HEK293 (cell line): ENCODE results near the gene AKT3.

Source experiments
- SALL2 ChIP-seq: fragments of 450-650 bp; formaldehyde crosslinking; IDR thresholded peaks from 2 replicates; pipeline ENCODE4 v1.5.0; 2017; ENCODE audit warnings: missing biosample characterization, mild to moderate bottlenecking, missing genetic modification characterization, borderline replicate concordance
- TRIM28 ChIP-seq: IDR thresholded peaks from 2 replicates; pipeline ENCODE4 v1.6.1; 2011; ENCODE audit warnings: low read length, control low read depth, borderline replicate concordance
- ZNF138 ChIP-seq: fragments of 450-650 bp; formaldehyde crosslinking; IDR thresholded peaks from 2 replicates; pipeline ENCODE4 v1.5.1; 2016; ENCODE audit warnings: missing biosample characterization, missing genetic modification characterization, borderline replicate concordance
- ZNF140 ChIP-seq: fragments of 450-650 bp; formaldehyde crosslinking; IDR thresholded peaks from 2 replicates; pipeline ENCODE4 v1.5.1; 2016; ENCODE audit warnings: missing biosample characterization, missing genetic modification characterization
- ZNF174 ChIP-seq: fragments of 450-650 bp; formaldehyde crosslinking; IDR thresholded peaks from 2 replicates; pipeline ENCODE4 v1.5.0; 2017; ENCODE audit warnings: missing biosample characterization, mild to moderate bottlenecking, missing genetic modification characterization
- ZNF184 ChIP-seq: fragments of 450-650 bp; IDR thresholded peaks from 2 replicates; pipeline ENCODE4 v1.5.1; 2018; ENCODE audit warnings: missing biosample characterization, mild to moderate bottlenecking, missing genetic modification characterization
- ZNF585B ChIP-seq: fragments of 450-650 bp; formaldehyde crosslinking; IDR thresholded peaks from 2 replicates; pipeline ENCODE4 v1.5.1; 2016; ENCODE audit warnings: missing biosample characterization, missing genetic modification characterization
- ZNF610 ChIP-seq: fragments of 450-650 bp; formaldehyde crosslinking; IDR thresholded peaks from 2 replicates; pipeline ENCODE4 v1.5.1; 2016; ENCODE audit warnings: missing biosample characterization, missing genetic modification characterization, borderline replicate concordance
- ZNF629 ChIP-seq: fragments of 450-650 bp; formaldehyde crosslinking; IDR thresholded peaks from 2 replicates; pipeline ENCODE4 v1.5.1; 2017; ENCODE audit warnings: missing biosample characterization, missing genetic modification characterization
- TF ChIP-seq, protein P1 (sequence below): fragments of 450-650 bp; formaldehyde crosslinking; IDR thresholded peaks from 2 replicates; pipeline ENCODE4 v1.5.1; 2016; ENCODE audit warnings: missing biosample characterization, missing genetic modification characterization
- TF ChIP-seq, protein P2 (sequence below): fragments of 450-650 bp; formaldehyde crosslinking; IDR thresholded peaks from 2 replicates; pipeline ENCODE4 v1.5.1; 2016; ENCODE audit warnings: missing biosample characterization, missing genetic modification characterization
- TF ChIP-seq, protein P3 (sequence below): fragments of 450-650 bp; formaldehyde crosslinking; conservative IDR thresholded peaks from 2 replicates; pipeline ENCODE4 v1.5.1; 2016; ENCODE audit warnings: low read depth, missing biosample characterization, missing genetic modification characterization
- TF ChIP-seq, protein P4 (sequence below): fragments of 450-650 bp; formaldehyde crosslinking; IDR thresholded peaks from 2 replicates; pipeline ENCODE4 v1.5.1; 2016; ENCODE audit warnings: missing biosample characterization, missing genetic modification characterization

DNA sequence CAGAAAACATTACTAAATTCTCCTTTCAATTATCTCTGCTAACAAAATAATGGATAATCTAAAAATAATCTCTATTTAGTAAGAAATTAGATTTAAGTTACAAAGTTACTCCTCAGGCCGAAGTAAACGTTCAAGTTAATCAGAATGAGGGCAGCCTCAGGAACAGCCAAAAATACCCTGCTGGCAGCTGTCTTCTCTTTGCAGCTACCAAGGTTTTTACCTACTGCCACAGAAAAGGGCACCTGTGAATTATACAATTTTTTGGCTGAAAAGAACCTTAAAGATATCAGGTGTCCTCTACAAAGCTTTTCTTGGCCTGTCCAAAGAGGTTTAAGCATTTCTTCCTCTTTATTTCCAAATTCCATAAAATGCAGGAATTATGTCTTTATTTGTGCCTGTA, 84.4 kb downstream of the AKT3 start:
- TF ChIP-seq, protein P1, sequence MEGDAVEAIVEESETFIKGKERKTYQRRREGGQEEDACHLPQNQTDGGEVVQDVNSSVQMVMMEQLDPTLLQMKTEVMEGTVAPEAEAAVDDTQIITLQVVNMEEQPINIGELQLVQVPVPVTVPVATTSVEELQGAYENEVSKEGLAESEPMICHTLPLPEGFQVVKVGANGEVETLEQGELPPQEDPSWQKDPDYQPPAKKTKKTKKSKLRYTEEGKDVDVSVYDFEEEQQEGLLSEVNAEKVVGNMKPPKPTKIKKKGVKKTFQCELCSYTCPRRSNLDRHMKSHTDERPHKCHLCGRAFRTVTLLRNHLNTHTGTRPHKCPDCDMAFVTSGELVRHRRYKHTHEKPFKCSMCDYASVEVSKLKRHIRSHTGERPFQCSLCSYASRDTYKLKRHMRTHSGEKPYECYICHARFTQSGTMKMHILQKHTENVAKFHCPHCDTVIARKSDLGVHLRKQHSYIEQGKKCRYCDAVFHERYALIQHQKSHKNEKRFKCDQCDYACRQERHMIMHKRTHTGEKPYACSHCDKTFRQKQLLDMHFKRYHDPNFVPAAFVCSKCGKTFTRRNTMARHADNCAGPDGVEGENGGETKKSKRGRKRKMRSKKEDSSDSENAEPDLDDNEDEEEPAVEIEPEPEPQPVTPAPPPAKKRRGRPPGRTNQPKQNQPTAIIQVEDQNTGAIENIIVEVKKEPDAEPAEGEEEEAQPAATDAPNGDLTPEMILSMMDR: no peak
- TF ChIP-seq TRIM28 (no peak), SALL2 (tag by site-specific recombination) (no peak), ZNF184 (tag by site-specific recombination) (no peak), ZNF138 (tag by site-specific recombination) (no peak), ZNF585B (tag by site-specific recombination) (no peak), ZNF629 (no peak), ZNF174 (no peak), ZNF140 (no peak), ZNF610 (tag by site-specific recombination) (no peak)
- TF ChIP-seq, protein P2, sequence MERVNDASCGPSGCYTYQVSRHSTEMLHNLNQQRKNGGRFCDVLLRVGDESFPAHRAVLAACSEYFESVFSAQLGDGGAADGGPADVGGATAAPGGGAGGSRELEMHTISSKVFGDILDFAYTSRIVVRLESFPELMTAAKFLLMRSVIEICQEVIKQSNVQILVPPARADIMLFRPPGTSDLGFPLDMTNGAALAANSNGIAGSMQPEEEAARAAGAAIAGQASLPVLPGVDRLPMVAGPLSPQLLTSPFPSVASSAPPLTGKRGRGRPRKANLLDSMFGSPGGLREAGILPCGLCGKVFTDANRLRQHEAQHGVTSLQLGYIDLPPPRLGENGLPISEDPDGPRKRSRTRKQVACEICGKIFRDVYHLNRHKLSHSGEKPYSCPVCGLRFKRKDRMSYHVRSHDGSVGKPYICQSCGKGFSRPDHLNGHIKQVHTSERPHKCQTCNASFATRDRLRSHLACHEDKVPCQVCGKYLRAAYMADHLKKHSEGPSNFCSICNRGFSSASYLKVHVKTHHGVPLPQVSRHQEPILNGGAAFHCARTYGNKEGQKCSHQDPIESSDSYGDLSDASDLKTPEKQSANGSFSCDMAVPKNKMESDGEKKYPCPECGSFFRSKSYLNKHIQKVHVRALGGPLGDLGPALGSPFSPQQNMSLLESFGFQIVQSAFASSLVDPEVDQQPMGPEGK (tag by site-specific recombination): no peak
- TF ChIP-seq, protein P3, sequence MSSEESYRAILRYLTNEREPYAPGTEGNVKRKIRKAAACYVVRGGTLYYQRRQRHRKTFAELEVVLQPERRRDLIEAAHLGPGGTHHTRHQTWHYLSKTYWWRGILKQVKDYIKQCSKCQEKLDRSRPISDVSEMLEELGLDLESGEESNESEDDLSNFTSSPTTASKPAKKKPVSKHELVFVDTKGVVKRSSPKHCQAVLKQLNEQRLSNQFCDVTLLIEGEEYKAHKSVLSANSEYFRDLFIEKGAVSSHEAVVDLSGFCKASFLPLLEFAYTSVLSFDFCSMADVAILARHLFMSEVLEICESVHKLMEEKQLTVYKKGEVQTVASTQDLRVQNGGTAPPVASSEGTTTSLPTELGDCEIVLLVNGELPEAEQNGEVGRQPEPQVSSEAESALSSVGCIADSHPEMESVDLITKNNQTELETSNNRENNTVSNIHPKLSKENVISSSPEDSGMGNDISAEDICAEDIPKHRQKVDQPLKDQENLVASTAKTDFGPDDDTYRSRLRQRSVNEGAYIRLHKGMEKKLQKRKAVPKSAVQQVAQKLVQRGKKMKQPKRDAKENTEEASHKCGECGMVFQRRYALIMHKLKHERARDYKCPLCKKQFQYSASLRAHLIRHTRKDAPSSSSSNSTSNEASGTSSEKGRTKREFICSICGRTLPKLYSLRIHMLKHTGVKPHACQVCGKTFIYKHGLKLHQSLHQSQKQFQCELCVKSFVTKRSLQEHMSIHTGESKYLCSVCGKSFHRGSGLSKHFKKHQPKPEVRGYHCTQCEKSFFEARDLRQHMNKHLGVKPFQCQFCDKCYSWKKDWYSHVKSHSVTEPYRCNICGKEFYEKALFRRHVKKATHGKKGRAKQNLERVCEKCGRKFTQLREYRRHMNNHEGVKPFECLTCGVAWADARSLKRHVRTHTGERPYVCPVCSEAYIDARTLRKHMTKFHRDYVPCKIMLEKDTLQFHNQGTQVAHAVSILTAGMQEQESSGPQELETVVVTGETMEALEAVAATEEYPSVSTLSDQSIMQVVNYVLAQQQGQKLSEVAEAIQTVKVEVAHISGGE (tag by site-specific recombination): no peak
- TF ChIP-seq, protein P4, sequence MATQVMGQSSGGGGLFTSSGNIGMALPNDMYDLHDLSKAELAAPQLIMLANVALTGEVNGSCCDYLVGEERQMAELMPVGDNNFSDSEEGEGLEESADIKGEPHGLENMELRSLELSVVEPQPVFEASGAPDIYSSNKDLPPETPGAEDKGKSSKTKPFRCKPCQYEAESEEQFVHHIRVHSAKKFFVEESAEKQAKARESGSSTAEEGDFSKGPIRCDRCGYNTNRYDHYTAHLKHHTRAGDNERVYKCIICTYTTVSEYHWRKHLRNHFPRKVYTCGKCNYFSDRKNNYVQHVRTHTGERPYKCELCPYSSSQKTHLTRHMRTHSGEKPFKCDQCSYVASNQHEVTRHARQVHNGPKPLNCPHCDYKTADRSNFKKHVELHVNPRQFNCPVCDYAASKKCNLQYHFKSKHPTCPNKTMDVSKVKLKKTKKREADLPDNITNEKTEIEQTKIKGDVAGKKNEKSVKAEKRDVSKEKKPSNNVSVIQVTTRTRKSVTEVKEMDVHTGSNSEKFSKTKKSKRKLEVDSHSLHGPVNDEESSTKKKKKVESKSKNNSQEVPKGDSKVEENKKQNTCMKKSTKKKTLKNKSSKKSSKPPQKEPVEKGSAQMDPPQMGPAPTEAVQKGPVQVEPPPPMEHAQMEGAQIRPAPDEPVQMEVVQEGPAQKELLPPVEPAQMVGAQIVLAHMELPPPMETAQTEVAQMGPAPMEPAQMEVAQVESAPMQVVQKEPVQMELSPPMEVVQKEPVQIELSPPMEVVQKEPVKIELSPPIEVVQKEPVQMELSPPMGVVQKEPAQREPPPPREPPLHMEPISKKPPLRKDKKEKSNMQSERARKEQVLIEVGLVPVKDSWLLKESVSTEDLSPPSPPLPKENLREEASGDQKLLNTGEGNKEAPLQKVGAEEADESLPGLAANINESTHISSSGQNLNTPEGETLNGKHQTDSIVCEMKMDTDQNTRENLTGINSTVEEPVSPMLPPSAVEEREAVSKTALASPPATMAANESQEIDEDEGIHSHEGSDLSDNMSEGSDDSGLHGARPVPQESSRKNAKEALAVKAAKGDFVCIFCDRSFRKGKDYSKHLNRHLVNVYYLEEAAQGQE: no peak
